ENCODE measurements around the gene FOXP3. TPM values are rescaled to one million over a fixed set of nuclear protein-coding genes. Genes with fewer than 3 reads are reported as not detected.

The FOXP3 gene
- total RNA-seq, 1 experiment from 2014 or later, result 0.42 TPM

DNA sequence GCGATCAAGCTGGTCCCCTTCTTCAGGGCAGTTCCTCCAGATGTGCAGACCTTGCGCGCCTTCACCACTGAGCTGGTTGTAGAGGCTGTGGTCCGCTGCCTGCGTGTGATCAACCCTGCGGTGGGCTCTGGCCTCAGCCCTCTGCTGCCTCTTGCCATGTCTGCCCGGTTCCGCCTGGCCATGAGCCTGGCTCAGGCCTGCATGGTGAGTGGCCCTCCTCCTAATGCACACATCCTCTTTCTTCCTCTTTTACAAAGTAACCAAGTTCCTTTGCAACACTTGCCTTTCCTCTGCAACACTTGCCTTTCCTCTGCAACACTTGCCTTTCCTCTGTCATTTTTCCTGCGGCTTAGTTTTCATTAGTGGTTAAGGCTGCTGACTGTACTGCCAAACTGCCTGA is 27.4 kb downstream of the FOXP3 start (continued):
- TF ChIP-seq ZNF425 (CRISPR knock-in tag; conservative IDR thresholded peaks at IDR 0.05), result no peak

DNA sequence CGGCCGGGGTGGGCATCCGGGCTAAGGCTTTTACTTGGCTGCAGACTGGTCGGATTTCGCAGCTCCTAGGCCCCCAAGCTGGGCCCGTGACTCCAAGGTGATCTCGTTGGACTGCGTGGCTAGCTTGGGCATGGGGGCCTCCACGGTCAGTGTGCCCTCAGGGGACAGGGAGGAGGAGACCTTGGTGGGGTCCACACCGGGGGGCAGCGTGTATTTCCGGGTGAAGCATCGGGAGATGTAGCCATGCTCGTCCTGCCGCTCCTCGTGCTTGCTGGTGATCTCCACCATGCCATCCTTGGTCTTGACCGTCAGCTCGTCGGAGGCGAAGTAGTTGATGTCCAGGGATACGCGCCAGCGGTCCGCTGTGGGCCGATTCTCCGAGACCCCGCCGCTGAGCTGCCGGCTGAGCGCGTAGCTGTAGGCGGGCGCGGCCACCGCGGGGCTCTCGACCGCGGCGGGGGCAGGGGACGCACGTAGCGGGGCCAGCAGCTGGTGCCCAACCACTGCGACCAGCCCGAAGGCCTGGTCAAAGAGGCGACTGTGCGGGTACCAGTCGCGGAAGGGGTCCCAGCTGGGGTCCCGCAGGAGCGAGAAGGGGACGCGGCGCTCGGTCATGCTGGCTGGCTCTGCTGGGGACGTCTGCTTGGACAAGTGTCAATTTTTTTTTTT is 30.5 kb downstream of the FOXP3 start:
- TF ChIP-seq ZNF396 (CRISPR knock-in tag; IDR thresholded peaks at IDR 0.05; ENCODE audit: borderline replicate concordance) (no peak), MYBL2 (CRISPR knock-in tag; IDR thresholded peaks at IDR 0.05) (no peak), TEAD1 (CRISPR knock-in tag; IDR thresholded peaks at IDR 0.05) (no peak), IRF1 (CRISPR knock-in tag; IDR thresholded peaks at IDR 0.05) (no peak), ERG (CRISPR knock-in tag; IDR thresholded peaks at IDR 0.05) (no peak)
- CTCF ChIA-PET, result interaction anchor here (0.9 kb wide), 1 partner anchor 78 kb away, joined by 3 read pairs; no protein-coding TSS in a partner anchor
- ATAC-seq (no peak), DNase-seq (ENCODE audit: low spot score) (no peak)
- H3K27ac Mint-ChIP-seq, result no peak overlapping the region
- H3K36me3 Mint-ChIP-seq, result no peaks in the 10 kb centered on the region
- POLR2A ChIA-PET, result no interaction called here
- H3K27me3 Mint-ChIP-seq (ENCODE audit: low read depth), result no peaks in the 10 kb centered on the region; the same call in 1 of the 2 replicates
- peaks cover 10% of the 10 kb centered on the region for H3K4me1 Mint-ChIP-seq
- H3K4me3 Mint-ChIP-seq, result no peak overlapping the region
- no peaks in the 10 kb centered on the region for H3K9me3 Mint-ChIP-seq

DNA sequence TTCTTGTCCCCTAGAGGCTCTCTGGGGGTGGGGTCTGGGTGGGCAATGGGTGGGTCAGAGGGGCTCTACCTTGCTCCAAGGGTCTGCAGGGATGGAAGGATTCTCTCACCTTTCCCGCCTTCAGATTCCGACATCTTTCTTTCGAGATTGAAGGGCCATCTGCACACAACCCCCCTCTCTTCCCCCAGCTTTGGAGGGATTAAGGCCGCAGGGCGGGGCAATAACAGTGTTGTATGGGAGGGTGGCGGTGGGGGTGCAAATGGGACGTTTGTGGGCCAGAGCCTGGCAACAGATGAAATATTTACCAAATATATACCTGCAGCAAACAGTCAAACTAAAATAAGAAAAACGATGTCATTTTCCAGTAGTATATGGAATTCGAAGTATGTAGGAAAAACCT is 31.3 kb downstream of the FOXP3 start, which contains the start of gene CACNA1F:
Gene CACNA1F (minus strand): TSS at position 165 of the 400 bp plus-strand sequence. CDS start 31 bp downstream, at position 134.
- no peaks in the 10 kb centered on the region for H3K9me3 Mint-ChIP-seq
- no peak within 1 kb of the TSS for H3K4me3 Mint-ChIP-seq
- ChIA-PET POLR2A (no interaction called here), CTCF (interaction anchor here (0.9 kb wide), 1 partner anchor 78 kb away, joined by 3 read pairs; no protein-coding TSS in a partner anchor)
- H3K27ac Mint-ChIP-seq, result no peak within 1 kb of the TSS
- peaks cover 10% of the 10 kb centered on the region for H3K4me1 Mint-ChIP-seq
- DNase-seq (ENCODE audit: low spot score) (no peak), ATAC-seq (no peak)
- H3K27me3 Mint-ChIP-seq (ENCODE audit: low read depth), result no peaks in the 10 kb centered on the region; the same call in 1 of the 2 replicates
- H3K36me3 Mint-ChIP-seq, result no peaks in the 10 kb centered on the region
- TF ChIP-seq SP1 (CRISPR knock-in tag; conservative IDR thresholded peaks at IDR 0.05) (no peak), JUN (CRISPR knock-in tag; IDR thresholded peaks at IDR 0.05) (no peak), MXD4 (CRISPR knock-in tag; IDR thresholded peaks at IDR 0.05; ENCODE audit: borderline replicate concordance) (no peak), STAT6 (CRISPR knock-in tag; conservative IDR thresholded peaks at IDR 0.05; ENCODE audit: low read depth) (no peak), ZNF423 (CRISPR knock-in tag; IDR thresholded peaks at IDR 0.05) (no peak), ELF4 (CRISPR knock-in tag; IDR thresholded peaks at IDR 0.05; ENCODE audit: low read depth) (no peak), FOXP1 (CRISPR knock-in tag; IDR thresholded peaks at IDR 0.05; ENCODE audit: borderline replicate concordance) (no peak), ZNF138 (CRISPR knock-in tag; conservative IDR thresholded peaks at IDR 0.05) (no peak), RORB (CRISPR knock-in tag; IDR thresholded peaks at IDR 0.05) (no peak), ZNF425 (CRISPR knock-in tag; conservative IDR thresholded peaks at IDR 0.05) (no peak)
- TF ChIP-seq, protein P1, sequence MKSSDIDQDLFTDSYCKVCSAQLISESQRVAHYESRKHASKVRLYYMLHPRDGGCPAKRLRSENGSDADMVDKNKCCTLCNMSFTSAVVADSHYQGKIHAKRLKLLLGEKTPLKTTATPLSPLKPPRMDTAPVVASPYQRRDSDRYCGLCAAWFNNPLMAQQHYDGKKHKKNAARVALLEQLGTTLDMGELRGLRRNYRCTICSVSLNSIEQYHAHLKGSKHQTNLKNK (CRISPR knock-in tag; IDR thresholded peaks at IDR 0.05), result no peak
- TF ChIP-seq, protein P2, sequence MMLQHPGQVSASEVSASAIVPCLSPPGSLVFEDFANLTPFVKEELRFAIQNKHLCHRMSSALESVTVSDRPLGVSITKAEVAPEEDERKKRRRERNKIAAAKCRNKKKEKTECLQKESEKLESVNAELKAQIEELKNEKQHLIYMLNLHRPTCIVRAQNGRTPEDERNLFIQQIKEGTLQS (CRISPR knock-in tag; conservative IDR thresholded peaks at IDR 0.05), result no peak
- TF ChIP-seq, protein P3, sequence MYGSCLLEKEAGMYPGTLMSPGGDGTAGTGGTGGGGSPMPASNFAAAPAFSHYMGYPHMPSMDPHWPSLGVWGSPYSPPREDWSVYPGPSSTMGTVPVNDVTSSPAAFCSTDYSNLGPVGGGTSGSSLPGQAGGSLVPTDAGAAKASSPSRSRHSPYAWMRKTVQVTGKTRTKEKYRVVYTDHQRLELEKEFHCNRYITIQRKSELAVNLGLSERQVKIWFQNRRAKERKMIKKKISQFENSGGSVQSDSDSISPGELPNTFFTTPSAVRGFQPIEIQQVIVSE (CRISPR knock-in tag; IDR thresholded peaks at IDR 0.05; ENCODE audit: borderline replicate concordance), result no peak
- TF ChIP-seq, protein P4, sequence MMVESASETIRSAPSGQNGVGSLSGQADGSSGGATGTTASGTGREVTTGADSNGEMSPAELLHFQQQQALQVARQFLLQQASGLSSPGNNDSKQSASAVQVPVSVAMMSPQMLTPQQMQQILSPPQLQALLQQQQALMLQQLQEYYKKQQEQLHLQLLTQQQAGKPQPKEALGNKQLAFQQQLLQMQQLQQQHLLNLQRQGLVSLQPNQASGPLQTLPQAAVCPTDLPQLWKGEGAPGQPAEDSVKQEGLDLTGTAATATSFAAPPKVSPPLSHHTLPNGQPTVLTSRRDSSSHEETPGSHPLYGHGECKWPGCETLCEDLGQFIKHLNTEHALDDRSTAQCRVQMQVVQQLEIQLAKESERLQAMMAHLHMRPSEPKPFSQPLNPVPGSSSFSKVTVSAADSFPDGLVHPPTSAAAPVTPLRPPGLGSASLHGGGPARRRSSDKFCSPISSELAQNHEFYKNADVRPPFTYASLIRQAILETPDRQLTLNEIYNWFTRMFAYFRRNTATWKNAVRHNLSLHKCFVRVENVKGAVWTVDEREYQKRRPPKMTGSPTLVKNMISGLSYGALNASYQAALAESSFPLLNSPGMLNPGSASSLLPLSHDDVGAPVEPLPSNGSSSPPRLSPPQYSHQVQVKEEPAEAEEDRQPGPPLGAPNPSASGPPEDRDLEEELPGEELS (CRISPR knock-in tag; IDR thresholded peaks at IDR 0.05), result no peak

Data from WTC11 (cell line).